Panc1 (cell line): Measurements from ENCODE around the gene SPSB1.

Experiments used
- CTCF ChIP-seq: fragments of 450-650 bp; IDR thresholded peaks from 2 replicates; pipeline ENCODE4 v1.5.1; 2017; ENCODE audit warnings: mild to moderate bottlenecking
- TCF7L2 ChIP-seq: IDR thresholded peaks from 2 replicates; pipeline ENCODE4 v1.6.1; 2011; ENCODE audit warnings: mild to moderate bottlenecking, low read depth, low read length, inconsistent platforms

- TF ChIP-seq TCF7L2 (no peak), CTCF (no peak)
These were observed 47.5 kb upstream of the SPSB1 start for GRCh38 chr1:9245230-9245619.
